Heart left ventricle (tissue), 16 donors: ENCODE data around the gene KLK1. TPM values are rescaled to one million over a fixed set of nuclear protein-coding genes. Genes with fewer than 3 reads are reported as not detected.

ENCODE experiments used
- ATAC-seq, 4 donors: fragments of 200-7000 bp; cut with Tn5 transposase; one replicate each; pipeline ENCODE4 v1.9.1; 2020 to 2022; ENCODE audit warnings: moderate library complexity in 4 of 4, mild to moderate bottlenecking in 3 of 4, moderate number of reproducible peaks in 1 of 4
- DNase-seq, 5 donors: peaks; one replicate each; pipeline ENCODE4 v3.0.0-alpha.2; 2020
- H3K27ac ChIP-seq, 12 donors: fragments of 200-600 bp; sonication (generic) in 4 of 12; one replicate each; pipeline versions ENCODE4 v1.5.0 to v1.8.0; 2016 to 2022; ENCODE audit warnings: mild to moderate bottlenecking in 2 of 12
- H3K27me3 ChIP-seq, 9 donors: fragments of 200-600 bp; sonication (generic) in 2 of 9; one replicate each; pipeline versions ENCODE4 v1.5.1 to v1.8.0; 2016 to 2022; ENCODE audit warnings: mild to moderate bottlenecking in 3 of 9
- H3K36me3 ChIP-seq, 9 donors: fragments of 200-600 bp; sonication (generic) in 2 of 9; one replicate each; pipeline versions ENCODE4 v1.5.0 to v1.8.0; 2018 to 2022; ENCODE audit warnings: mild to moderate bottlenecking in 2 of 9
- H3K4me1 ChIP-seq, 12 donors: fragments of 200-600 bp; sonication (generic) in 4 of 12; one replicate each; pipeline versions ENCODE4 v1.5.0 to v1.8.0; 2016 to 2022; ENCODE audit warnings: mild to moderate bottlenecking in 3 of 12
- H3K4me3 ChIP-seq, 12 donors: fragments of 200-600 bp; sonication (generic) in 4 of 12; one replicate each; pipeline versions ENCODE4 v1.5.0 to v1.8.0; 2017 to 2022; ENCODE audit warnings: mild to moderate bottlenecking in 9 of 12, moderate library complexity in 4 of 12
- H3K9me3 ChIP-seq, 12 donors: fragments of 200-600 bp; sonication (generic) in 4 of 12; one replicate each; pipeline versions ENCODE4 v1.5.0 to v1.8.0; 2016 to 2022; ENCODE audit warnings: mild to moderate bottlenecking in 1 of 12
- CTCF ChIP-seq, 12 donors: fragments of 200-600 bp; sonication (generic) in 4 of 12; IDR thresholded peaks; one replicate each; pipeline versions ENCODE4 v1.5.0 to v1.8.0; 2018 to 2022; ENCODE audit warnings: antibody characterized with exemption in 12 of 12, mild to moderate bottlenecking in 5 of 12
- POLR2A ChIP-seq, 2 donors: fragments of 450-650 bp; IDR thresholded peaks; one replicate each; pipeline ENCODE4 v1.6.1; 2017; ENCODE audit warnings: antibody characterized with exemption in 2 of 2, mild to moderate bottlenecking in 2 of 2, moderate library complexity in 2 of 2
- WGBS, 4 donors: extraction: QIAGEN DNeasy Blood & Tissue Kit in 2 of 4; methylation state at CpG; one replicate each; pipeline versions ENCODE4 v1.1.5 to v1.1.7; 2013 to 2018; 5-methylcytosine and 5-hydroxymethylcytosine counted together
- intact Hi-C, 10 donors: fragments of 100-400 bp; cut with DNase I; formaldehyde crosslinking; loops; one replicate each; pipeline versions ENCODE4 v1.11.1 to v1.14.2; 2022
- polyA plus RNA-seq, 2 donors: library from polyadenylated mRNA; stranded (reverse); fragments of 200-250 nt; gene quantifications; one replicate each; pipeline ENCODE4 v1.2.3, GENCODE V29; 2013
- total RNA-seq, 9 donors: library from RNA; depleted of rRNA in 2 of 9; stranded (reverse); fragments of >200 nt in 2 of 9; fragmentation: NEBNext Ultra II Directional in 3 of 9; extraction: Animal tissue kit (Norgen Biotek cat#: 25700) in 3 of 9; gene quantifications; one replicate each; pipeline versions ENCODE4 v1.1.0 to v1.2.4, GENCODE V29; 2016 to 2023
- donor health status: ischemic (EF 13 %, LVEDD 7.1; RV severe dilation, severe dysfunction).
- donor health status: healthy with polysubstance abuse.
- donor health status: DM: no; HTN: yes; CAD: no.
- donor health status: DM: no; HTN: no; CAD: no.
- donor health status: ischemic (EF 25% LVEDD 6.9; RV normal size, moderate dysfunction).
- donor health status: ischemic (EF 25% LVEDD 5.7; RV mildly dilated, moderate dysfunction).
- donor health status: healthy.
- donor health status: DM: yes; HTN: yes; CAD: no.
- donor health status: ischemic (EF 35%, LVEDD 5.7; RV mildly dilated, moderate dysfunction).
- donor health status: nonischemic (EF 11% LVEDD 7.7; RV severe dilation, severe dysfunction).
- donor health status: DM: yes; HTN: yes; CAD: no.
- donor health status: PGD.
- donor health status: ischemic (EF 29% LVEDD 5.4; RV normal size, mild dysfunction).
- donor health status: nonischemic (EF 23%, LVEDD 6.1; RV moderate dilation, normal function).

The KLK1 gene
- total and polyA plus RNA-seq, 11 donors, result 0.50 to 1.4 (median 0.58) TPM; not detected in 5

GRCh38 chr19:50835103-50835784 is 11.7 kb upstream of the KLK1 start:
- peak in 2 of 4 donors; percentile 21 to 36 for ATAC-seq

GRCh38 chr19:50833802-50834167 is 10.2 kb upstream of the KLK1 start:
- H3K27ac ChIP-seq, result no peak overlapping the region
- H3K4me1 ChIP-seq, result peaks cover 0 to 12% (median 9%) of the 10 kb centered on the region in 12 donors
- no peaks in the 10 kb centered on the region for H3K36me3 ChIP-seq
- no peak for ATAC-seq
- WGBS, 4 donors, result 88 to 95% (median 92%) methylated on average over 6 of the region's 6 CpGs
- intact Hi-C loops, result no loop called here
- H3K27me3 ChIP-seq, result peaks cover 0 to 36% (median 12%) of the 10 kb centered on the region in 9 donors
- no peaks in the 10 kb centered on the region for H3K9me3 ChIP-seq
- DNase-seq, result no peak
- TF ChIP-seq POLR2A (IDR thresholded peaks at IDR 0.05), result no peak
- TF ChIP-seq CTCF (IDR thresholded peaks at IDR 0.05), result no peak
- no peak overlapping the region for H3K4me3 ChIP-seq

More at GRCh38 chr19:50835103-50835784, 11.7 kb upstream of the KLK1 start:
- H3K27ac ChIP-seq, result no peak overlapping the region
- H3K9me3 ChIP-seq, result no peaks in the 10 kb centered on the region
- DNase-seq, result no peak
- 33 to 34% (median 33%) methylated on average over 13 of the region's 13 CpGs for WGBS, 4 donors
- TF ChIP-seq POLR2A (IDR thresholded peaks at IDR 0.05) (no peak), CTCF (IDR thresholded peaks at IDR 0.05) (no peak)
- peaks cover 0 to 12% (median 9%) of the 10 kb centered on the region in 12 donors for H3K4me1 ChIP-seq
- H3K27me3 ChIP-seq, result peaks cover 0 to 36% (median 12%) of the 10 kb centered on the region in 9 donors
- intact Hi-C loops, result no loop called here
- peak overlapping the region; percentile 28 to 65 (median 56) for H3K4me3 ChIP-seq
- no peaks in the 10 kb centered on the region for H3K36me3 ChIP-seq

- H3K27me3 ChIP-seq, result peaks cover 0 to 36% (median 12%) of the 10 kb centered on the region in 9 donors
Observed at GRCh38 chr19:50833117-50833801, 9.7 kb upstream of the KLK1 start, which contains the start of gene KLK15. Gene KLK15, minus strand, starts transcription at chr19:50833574. Its CDS starts 2,082 bp downstream, at chr19:50831492.

More at GRCh38 chr19:50833117-50833801, 9.7 kb upstream of the KLK1 start, which contains the start of gene KLK15:
- TF ChIP-seq POLR2A (IDR thresholded peaks at IDR 0.05) (no peak), CTCF (IDR thresholded peaks at IDR 0.05) (no peak)
- Histone ChIP-seq H3K4me3 (no peak within 1 kb of the TSS), H3K4me1 (peaks cover 0 to 12% (median 9%) of the 10 kb centered on the region in 12 donors), H3K27ac (no peak within 1 kb of the TSS), H3K36me3 (no peaks in the 10 kb centered on the region), H3K9me3 (no peaks in the 10 kb centered on the region)
- WGBS, 4 donors, result 63 to 70% (median 68%) methylated on average over 8 of the region's 8 CpGs
- intact Hi-C loops, result no loop called here
- ATAC-seq, result no peak
- no peak for DNase-seq
